HG03064 (cell line): ENCODE results near the gene SND1.

ENCODE experiments used
- ATAC-seq: cut with Tn5 transposase; IDR thresholded peaks from one replicate; pipeline ENCODE4 v1.9.1; 2021; ENCODE audit warnings: low read depth; ENCODE audit not compliant: unreplicated experiment

The SND1 gene

GRCh38 chr7:128029405-128029995, 377.5 kb downstream of the SND1 start:
- ATAC-seq: no peak

GRCh38 chr7:128030263-128030653, 378.3 kb downstream of the SND1 start:
- ATAC-seq: no peak

- peak; percentile 53 for ATAC-seq
These were observed 378.9 kb downstream of the SND1 start, which contains the start of gene LRRC4 for GRCh38 chr7:128030654-128031611. TSS of gene LRRC4 (minus strand) at chr7:128031437. CDS start at chr7:128030640, 797 bp downstream.

GRCh38 chr7:128031901-128032604, 380.1 kb downstream of the SND1 start:
- peak; percentile 52 for ATAC-seq

- no peak for ATAC-seq
These were observed 380.7 kb downstream of the SND1 start for GRCh38 chr7:128032605-128033235.

- ATAC-seq: no peak
These were observed 381.3 kb downstream of the SND1 start for GRCh38 chr7:128033246-128033645.

- ATAC-seq: no peak
These were observed 382.8 kb downstream of the SND1 start for GRCh38 chr7:128034825-128035224.

GRCh38 chr7:128035712-128036111, 383.7 kb downstream of the SND1 start:
- no peak for ATAC-seq

GRCh38 chr7:128036226-128036940, 384.4 kb downstream of the SND1 start:
- ATAC-seq: peak; percentile 38

GRCh38 chr7:128037081-128037480, 385.1 kb downstream of the SND1 start:
- no peak for ATAC-seq

GRCh38 chr7:128037880-128038619, 386.1 kb downstream of the SND1 start:
- no peak for ATAC-seq

- no peak for ATAC-seq
These were observed 387.6 kb downstream of the SND1 start for GRCh38 chr7:128039544-128039953.

- no peak for ATAC-seq
These were observed 388.2 kb downstream of the SND1 start for GRCh38 chr7:128040205-128040604.

GRCh38 chr7:128041203-128041602, 389.2 kb downstream of the SND1 start:
- ATAC-seq: no peak

GRCh38 chr7:128042012-128042411, 390.0 kb downstream of the SND1 start:
- no peak for ATAC-seq

- ATAC-seq: no peak
These were observed 392.1 kb downstream of the SND1 start for GRCh38 chr7:128044064-128044463.

GRCh38 chr7:128045158-128045557, 393.2 kb downstream of the SND1 start:
- no peak for ATAC-seq

- no peak for ATAC-seq
These were observed 393.8 kb downstream of the SND1 start for GRCh38 chr7:128045766-128046165.

GRCh38 chr7:128052404-128052803, 400.4 kb downstream of the SND1 start:
- ATAC-seq: no peak
